ENCODE data around the gene NUDT14.

Gene NUDT14

DNA sequence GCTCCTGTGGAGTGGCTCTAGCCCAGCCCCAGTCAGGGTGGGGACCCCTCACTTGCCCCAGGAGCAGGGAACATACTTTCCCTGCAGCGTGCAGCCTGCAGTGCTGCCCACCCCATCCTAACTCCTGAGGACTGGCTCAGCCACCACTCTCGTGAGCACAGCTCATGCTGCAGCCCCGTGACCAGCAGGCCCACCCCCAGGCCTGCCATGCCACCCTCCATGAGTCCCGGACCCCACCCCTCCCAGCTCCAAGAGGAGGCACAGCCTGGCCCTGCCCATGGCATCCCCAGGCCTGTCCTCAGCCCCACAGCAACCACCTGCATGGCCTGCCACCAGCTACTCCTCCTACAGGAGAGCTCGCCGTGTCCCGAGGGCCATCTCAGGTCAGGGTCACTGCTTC is 8.6 kb downstream of the NUDT14 start:
- DNase-seq = no peak

DNA sequence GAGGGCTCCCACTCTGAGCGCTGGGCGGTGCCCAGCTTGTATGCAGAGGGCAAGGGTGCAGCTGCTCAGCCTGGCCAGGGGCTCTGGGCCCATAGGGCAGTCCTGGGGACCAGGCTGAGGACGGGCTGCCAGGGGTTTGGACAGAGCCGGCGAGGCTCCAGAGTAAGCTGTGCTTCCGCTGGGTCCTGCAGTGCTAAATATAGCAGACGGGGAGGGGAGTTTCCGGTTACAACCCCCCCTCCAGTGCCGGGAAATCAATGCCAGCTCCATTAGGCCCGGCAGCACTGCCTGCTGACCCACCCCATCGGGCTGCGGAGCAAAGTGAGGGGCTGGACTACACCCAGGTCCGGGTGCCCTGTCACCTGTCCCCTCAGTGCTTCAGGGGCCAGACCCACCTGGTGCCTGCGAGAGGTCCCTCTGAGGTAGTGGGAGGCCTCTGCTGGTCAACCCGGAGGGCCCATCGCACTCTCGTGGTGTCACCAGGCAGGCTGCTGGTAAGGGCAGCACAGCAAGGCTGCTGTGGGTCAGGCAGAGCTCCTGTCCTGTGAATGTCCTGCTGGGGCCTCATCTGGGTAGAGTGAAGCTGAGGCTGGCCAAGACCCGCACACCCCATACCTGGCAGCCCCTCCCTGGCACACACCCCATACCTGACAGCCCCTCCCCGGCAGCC is 10.0 kb downstream of the NUDT14 start:
- no peak for DNase-seq

DNA sequence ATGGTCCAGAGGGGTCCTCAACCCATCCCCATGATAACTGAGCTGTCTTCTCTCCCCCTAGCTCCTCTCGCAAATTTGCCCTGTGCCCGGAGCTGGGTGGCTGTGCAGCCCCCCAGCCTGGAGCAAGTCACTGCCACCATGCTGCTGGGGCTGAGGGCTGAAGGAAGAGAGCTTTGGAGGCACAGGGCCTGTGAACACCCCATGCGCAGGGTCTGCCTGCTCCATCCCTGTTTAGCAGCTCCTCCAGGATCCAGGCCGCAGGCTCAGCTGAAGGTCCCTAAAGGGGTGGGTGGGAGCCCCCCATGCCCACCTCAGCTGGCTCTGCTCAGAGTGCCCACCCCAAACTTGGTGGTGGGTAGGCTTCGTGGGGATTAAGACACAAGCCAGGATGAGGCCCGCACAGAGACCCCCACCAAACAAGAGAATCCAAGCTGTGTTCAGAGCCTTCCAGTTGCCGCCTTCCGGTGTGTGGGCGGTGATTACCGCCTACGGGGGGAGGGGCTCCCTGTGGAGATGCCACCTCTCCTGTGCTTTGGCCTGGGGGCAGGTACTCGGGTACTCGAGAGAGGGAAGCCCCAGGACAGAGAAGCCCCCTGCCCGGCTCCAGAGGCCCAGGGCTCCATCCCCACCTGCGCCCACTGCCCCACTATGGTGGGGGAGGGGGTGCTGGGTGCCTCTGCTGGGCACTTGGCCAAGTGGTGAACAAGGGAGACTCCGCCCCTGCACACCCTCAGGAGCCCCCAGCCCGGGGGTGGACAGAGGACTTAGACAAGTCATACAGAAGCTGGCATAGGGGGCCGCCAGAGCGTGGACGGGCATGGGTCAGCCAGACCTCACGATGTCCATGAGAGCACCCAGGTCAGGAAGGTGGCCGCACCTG is 11.1 kb downstream of the NUDT14 start:
- no peak for DNase-seq

DNA sequence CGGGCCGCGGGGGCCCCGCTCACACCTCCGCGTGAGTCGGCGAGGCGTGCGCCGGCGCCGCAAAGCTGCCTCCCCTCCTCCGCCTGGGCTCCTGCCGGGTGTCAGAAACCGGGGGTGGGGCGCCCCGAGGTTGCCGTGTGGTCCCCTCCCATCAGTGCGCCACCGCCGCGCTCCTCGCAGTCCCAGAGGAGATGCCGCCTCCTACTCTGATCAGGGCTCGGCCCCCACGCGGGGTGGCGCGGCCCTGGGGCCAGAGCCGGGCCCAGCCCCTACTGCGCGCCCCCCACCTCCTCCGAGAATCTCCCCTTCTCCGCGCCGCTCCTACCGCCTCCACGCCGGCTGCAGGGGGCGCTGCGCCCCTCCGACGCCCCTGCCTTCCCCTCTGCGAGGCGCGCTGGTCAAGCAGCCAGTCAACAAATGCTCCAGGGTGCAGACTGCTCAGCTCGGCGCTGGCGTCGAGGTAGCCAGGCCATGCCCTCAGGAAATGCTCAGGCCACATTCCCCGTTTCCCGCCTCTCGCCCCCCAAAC is 12.1 kb downstream of the NUDT14 start:
- DNase-seq = peak; percentile 57

DNA sequence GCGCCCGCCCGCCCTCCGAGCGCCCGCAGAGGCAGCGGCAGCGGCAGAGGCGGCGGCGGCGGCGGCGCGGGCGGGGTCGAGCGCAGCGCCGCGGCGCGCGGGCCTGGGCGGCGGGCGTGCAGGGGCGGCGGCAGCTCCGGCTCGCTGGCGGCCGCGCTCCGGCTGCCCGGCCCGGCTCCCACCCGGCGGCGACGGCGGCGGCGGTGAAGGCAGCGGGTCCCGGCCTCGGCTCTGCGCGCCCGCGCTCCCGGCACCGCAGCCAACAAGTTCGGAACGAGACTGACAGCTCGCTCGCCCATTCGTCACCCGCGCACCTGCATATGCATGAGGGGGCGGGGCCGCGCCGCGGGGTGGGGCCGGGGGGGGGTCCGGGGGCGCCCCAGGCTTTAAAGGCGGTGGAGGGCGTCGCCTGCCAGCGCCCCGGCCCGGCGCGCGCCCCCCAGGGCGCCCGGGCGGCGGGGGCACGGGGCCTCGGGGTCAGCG is 12.6 kb downstream of the NUDT14 start, which contains the start of gene JAG2:
TSS of gene JAG2 (minus strand) at position 281 of the 483 bp plus-strand sequence. CDS start 356 bp downstream, outside the sequence.
- peak; percentile 65 for DNase-seq

DNA sequence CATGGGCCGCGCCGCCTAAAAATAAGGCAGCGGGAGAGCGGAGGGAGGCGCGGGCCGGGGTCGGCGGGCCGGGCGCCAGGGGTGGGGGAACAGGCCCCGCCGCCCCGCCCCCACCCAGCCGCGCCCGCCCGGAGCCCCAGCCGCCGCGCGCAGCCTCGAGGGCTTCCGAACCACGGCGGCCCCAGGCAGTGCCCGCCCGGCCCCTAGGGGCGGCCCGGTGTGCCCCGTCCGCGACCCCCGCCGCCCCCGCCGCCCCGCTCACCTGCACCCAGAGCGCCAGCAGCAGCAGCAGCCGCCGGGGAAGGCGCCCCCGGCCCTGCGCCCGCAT is 13.1 kb downstream of the NUDT14 start:
- DNase-seq = no peak

DNA sequence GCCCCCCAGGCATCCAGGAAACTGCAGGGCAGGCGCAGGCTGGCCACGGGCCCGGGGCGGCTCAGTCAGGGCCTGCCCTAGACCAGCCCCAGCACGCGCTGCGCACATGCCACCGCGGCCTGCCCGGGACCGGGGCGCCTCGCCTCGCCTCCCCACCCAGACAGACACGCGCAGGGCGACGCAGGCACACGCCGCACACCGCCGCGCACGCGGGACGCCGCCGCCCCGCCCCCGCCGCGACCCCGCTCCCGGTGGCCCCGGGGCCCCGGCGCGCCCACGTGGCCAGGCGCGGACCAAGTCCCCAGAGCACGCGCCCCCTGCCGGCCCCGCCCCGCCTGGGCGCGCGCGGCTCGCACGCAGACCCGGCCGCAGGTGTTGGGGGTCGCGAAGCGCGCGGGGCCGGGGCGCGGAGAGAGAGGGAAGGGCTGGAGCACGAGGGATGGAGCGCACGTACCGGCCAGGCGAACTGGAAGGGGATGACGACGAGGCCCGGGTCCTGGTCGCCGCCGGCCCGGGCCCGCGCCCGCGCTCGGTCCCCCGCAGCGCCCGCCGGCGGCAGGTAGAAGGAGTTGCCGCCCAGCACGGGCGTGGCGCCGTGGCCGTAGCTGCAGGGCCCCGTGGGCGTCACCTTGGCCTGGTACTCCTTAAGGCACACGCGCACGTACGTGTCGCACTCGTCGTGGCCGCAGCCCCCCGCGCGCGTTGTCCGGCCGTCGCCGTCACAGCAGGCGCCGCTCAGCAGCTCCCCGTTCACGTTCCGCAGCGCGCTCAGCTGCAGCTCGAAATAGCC is 13.6 kb downstream of the NUDT14 start:
- DNase-seq = peak; percentile 32

DNA sequence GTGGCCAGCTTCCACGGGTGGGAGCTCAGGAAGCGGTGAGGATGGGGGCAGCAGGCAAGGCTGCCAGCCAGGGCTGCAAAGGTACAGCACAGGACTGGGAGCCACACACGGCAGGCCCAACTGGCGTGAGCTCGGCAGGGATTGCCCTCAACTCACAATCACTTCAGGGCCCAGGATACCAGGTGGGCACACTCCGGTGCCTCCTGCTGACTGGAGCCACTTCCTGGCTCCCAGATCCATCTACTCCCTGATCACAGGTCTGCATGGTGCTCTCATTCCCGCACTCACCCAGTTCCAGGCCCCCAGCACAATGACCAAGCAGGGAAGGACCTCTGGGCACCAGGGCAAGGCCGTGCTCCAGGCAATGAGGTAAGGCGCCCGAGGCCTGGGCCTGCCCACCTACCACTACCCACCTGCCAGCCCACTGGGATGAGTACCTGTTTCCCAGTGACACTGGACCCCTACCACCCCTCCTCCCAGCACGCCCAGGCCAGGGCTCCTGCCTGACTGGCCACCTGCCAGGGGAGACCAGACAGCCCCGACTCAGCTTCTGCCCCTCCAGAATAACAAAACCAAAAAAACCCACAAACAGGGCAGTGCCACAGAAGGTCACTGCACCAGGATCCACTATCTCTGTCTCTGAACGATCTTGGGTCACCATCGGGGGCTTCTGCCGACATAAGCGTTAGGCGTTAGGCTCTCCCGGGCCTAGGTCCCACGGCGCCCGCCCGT is 14.4 kb downstream of the NUDT14 start:
- no peak for DNase-seq

DNA sequence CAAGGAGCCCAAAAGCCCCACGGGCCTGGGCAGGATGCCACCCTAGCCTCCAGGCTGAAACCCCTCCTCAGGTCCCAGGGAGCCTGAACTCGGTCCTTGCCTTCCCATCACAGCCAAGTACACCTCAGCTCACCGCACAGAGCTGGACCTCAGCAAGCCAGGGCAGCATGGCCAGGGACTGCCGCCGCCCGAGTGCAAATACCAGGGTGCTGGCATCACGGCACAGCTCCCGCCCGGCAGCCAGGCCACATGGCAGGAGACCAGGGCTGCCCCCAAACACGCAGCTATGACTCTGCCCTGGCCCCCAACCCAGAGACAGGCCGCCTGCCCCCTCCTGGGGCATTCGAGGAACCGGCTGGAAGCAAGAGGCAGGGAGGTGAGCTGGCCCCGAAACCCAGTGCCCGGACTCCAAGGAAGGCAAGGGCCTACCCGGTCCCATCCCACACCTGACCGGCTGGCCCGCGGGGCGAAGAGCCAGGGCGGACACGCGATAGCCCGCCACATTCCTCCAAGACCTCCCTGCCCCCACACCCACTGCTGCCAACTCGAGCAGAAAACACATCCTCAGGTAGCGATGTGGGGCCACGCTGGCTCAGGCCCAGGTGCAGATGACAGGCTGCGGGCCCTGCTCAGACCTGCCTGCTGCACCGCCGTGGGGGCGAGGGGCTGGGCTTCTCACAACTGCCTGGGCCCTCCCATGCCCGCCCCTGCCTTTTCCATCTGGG is 15.2 kb downstream of the NUDT14 start:
- DNase-seq = no peak

DNA sequence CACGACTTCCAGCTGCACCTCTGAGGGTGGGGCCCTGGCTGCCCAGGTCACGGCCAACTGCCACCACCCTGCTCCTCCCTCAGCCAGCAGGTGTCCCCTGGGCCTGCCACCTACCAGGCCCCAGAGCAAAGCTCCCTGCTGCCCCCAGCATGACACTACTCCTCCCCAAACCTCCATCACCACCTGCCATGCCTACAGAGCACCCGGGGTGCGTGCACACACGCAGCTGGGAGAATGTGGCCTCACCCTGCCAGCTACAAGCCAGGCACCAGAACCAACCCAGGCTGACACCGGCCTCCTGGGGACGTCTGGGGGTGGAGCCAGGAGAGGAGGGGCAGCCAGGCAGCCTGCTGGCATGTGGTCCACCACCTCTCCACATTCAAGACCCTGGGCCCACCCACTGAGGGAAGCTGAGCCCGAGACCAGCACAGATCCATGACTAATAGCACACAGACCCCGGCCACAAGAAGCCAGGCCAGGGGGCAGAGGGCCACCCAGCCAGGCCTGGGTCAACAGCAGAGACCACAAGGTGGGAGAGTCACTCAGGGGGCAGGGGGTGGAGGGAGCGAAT is 15.9 kb downstream of the NUDT14 start:
- DNase-seq = no peak

DNA sequence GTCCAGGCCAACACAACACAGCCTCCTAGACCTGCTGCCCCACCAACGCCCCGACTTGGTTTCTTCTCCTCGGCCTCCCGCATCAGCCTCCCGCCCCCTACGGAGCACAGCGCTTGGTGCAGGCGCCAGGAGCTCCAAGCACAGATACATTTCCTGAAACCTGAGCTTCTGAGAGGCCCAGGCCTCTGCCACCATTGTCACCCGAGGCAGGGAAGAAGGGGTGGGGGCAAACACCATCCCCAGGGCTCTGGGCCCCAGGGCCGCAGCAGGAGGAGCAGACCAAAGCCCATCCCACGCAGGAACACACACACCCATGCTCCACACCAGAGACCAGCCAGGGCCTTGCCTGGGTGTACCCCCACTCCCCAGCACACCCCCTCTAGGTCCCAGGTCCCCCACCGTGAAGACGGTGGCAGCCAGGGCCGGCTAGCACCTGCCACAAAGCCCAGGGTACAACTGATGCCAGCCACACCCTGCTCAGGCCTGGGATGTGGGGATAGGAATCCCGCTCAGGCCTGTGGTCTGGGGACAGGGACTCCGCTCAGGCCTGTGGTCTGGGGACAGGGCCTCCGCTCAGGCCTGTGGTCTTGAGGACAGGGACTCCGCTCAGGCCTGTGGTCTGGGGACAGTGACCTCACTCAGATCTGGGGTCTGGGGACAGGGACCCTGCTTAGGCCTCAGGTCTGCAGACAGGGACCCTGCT is 17.9 kb downstream of the NUDT14 start:
- DNase-seq = no peak

DNA sequence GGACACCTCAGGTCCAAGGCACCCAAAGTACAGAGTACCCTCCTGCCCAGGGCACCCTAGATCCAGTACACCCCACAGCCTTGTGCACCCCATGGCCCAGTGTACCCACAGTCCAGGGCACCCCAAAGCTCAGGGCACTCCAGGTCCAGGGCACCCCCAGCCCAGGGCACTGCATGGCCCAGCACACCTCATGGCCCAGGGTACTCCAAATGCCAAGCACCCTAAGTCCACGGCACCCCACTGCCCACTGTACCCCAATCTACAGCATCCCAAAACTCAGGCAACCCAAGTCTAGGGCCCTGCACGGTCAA is 18.5 kb downstream of the NUDT14 start:
- no peak for DNase-seq

DNA sequence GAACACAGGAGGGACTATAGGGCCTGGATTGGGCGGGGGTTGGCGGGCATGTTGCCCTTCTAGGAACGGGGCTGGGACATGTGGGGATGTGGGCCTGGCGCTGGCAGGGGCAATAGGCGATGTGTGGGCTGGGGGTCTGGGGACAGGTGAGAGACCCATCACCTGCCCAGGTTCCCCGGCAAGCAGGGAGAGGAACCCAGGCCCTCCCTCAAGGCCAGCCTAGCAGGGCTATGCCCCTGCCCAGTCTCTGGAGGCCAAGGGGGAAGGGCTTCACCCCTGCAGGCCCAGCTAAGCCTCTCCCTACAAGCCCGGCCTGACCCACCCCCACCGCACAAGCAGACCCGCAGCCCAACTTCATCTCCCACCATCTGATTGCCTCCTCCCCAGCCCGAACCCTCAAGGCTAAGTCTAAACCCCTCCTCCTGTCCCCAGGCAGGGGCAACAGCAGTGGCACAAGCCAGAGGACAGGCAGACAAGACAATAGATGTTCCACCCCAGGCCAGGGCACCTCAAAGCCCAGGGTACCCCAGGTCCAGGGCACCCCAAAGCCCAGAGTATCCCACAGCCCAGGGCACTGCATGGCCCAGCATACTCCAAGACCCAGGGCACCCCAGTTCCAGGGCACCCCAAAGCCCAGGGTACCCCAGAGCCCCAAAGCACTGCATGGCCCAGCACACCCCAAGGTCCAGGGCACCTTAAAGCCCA is 19.0 kb downstream of the NUDT14 start:
- no peak for DNase-seq

DNA sequence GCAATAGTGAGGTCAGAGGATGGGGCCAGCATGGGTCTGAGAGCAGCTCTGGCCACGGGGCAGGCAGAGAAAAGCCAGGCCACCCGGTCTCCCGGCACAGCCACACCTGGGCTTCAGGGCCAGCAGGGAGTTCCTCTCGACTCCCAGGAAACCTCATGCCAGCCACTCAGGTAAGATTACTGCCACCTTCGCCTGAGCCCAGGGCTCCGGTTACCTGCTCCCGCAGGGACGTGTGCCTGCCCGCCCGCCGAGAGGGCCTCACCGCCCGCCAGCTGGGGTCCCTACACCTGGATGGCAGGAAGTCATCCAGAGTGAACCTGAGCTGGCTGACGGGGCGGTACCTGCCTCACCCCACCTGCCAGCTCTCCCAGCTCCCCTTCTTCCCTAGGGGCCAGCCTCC is 19.8 kb downstream of the NUDT14 start:
- no peak for DNase-seq

DNA sequence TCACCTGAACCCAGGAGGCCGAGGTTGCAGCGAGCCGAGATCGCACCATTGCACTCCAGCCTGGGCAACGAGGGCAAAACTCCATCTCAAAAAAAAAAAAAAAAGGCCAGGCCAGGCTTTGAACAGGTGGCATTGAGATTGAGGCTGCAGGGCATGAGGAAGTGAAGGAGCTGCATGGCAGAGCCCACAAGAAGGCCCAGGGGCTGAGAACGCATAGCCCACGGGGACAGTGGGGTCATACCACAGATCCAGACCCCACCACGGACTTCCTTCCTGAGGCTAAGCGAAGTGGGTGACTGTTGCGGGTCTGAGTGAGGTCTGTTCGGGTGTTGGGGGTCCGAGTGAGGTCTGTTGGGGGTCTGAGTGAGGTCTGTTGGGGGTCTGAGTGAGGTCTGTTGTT is 20.3 kb downstream of the NUDT14 start:
- DNase-seq = no peak

DNA sequence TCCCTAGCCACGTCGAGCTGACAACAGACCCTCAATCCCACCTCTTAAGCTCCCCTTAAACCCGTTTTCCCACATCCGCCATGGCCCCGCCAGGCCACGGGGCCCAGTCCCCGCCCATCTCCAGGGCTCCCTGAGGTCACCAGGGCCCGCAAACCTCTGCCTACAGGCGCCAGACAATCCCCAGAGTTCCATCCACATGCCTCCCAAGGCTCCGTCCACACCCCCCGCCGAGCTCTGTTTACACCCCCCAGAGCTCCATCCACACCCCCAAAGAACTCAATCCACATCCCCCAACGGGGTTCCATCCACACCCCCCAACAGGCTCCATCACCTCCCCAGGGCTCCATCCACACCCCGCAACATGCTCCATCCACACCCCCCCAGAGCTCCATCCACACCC is 21.8 kb downstream of the NUDT14 start:
- DNase-seq = no peak

DNA sequence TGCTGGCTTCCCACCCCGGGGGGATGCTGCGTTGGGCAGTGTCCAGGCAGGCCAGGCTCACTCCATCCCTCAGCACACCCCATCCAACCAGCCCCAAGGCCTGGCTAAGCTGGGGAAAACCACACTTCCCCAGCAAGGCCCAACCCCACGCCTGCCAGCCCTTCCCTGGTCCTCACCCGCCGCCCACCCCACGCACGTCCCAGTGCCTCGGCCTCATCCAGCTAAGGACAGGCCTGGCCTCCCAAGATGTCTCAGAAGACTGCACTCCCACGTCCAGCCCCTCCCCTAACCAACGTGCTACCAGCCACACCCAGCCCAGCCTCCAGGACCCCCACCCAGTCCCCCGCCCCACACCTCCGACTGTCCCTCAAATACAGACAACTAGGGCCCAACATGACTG is 22.3 kb downstream of the NUDT14 start:
- no peak for DNase-seq

DNA sequence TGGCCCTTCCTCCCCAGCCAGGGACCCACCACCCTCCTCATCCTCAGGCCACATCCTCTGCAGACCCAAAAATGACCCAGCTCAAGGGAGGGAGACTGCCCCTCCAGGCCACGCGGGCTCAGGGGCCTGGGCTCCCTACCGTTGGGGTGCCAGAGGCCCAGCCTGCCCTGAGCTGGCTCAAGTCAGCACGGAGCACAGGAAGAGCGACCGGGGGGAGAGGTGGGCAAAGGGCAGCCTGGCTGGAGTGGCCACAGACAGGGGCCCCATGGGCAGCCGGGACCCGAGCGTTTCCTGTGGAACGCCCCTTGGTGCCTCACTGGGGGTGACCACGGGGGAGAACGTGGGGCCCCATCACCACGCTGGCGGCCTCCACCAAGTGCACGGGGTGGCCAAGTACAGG is 23.2 kb downstream of the NUDT14 start:
- DNase-seq = no peak

DNA sequence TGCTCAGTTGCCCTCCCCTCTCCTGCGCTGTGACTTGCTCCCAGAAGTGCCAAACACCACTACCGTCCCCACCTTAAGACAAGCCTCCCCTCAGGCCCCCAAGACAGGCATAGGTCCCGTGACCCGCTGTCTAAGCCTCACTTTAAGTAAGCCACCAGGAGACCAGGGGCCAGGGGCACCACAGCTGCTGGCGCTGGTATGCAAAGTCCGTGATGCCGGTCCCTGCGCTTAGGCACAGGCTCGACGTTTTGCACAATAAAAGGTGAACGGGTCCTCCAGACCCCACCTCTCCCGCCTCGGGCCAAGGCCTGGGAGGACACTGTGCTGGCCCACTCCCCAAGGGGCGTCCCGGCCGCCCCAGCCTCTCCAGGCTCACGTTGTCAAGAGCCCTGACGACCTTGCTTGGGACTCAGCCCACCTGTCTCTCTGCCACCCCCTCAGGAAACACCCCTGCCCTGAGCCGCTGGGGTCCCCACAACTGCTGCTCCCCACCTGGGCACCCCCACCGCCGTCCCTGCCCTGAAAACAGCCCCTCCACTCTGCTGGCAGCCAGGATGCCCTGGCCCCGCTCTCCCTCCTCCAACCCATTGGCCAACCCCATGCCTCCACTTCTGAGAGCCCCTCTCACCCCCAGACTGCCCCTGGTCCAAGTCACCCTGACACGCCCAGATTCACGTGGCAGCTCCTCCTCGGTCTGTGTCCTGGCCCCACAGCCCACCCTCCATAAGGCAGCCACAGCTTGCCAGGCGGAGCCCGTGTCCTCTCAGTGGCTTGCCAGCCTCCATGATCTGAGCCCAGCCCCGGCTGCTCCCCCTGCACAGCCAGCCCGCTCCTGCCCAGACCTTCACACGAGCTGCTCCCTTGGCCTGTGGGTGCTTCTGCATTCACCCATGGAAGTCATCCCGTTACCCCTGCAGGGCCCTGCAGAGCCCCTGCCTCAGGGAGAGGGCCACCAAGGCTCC is 24.4 kb downstream of the NUDT14 start:
- no peak for DNase-seq

All from activated CD4-positive, alpha-beta T cell treated with anti-CD3 and anti-CD28 coated beads for 48 hours (primary cell).